IMR-90 (cell line): ENCODE measurements around the gene RYR3. TPM values are rescaled to one million over a fixed set of nuclear protein-coding genes. Genes with fewer than 3 reads are reported as not detected.

ENCODE experiments used
- ATAC-seq: fragments of 200-7000 bp; cut with Tn5 transposase; 2 replicates; pipeline ENCODE4 v1.9.1; 2020; ENCODE audit warnings: low read depth, mild to moderate bottlenecking, moderate library complexity
- BruUV-seq: library from RNA; stranded (reverse); fragments of 400-500 nt; replicated peaks from 2 replicates; lab custom pipeline; 2021; lab: Mats Ljungman, UMichigan
- CTCF ChIA-PET: fragments of 300-600 bp; formaldehyde crosslinking; extraction: SDS; loops from one replicate; lab custom pipeline; 2021; ENCODE audit warnings: antibody characterized with exemption; lab: Yijun Ruan, JAX
- POLR2A ChIA-PET: fragments of 300-600 bp; sonication (Branson Sonifier 250); formaldehyde crosslinking; loops from one replicate; lab custom pipeline; 2022; ENCODE audit warnings: antibody characterized with exemption; ENCODE audit not compliant: unreplicated experiment; lab: Charles Lee
- DNase-seq: peaks from one replicate; pipeline ENCODE4 v3.0.0; 2013
- H2AFZ ChIP-seq: replicated peaks from 2 replicates; pipeline ENCODE3; 2013; ENCODE audit warnings: low read length, mild to moderate bottlenecking; ENCODE audit not compliant: poor library complexity
- H2AK5ac ChIP-seq: 2 replicates; pipeline ENCODE4 v1.6.1; 2013; ENCODE audit warnings: low read depth, low read length, inconsistent platforms
- H2AK9ac ChIP-seq: replicated peaks from 2 replicates; pipeline ENCODE3; 2013; ENCODE audit warnings: mild to moderate bottlenecking, low read depth, low read length, moderate library complexity; ENCODE audit not compliant: poor library complexity
- H2BK120ac ChIP-seq: 2 replicates; pipeline ENCODE4 v1.6.1; 2013; ENCODE audit warnings: low read depth, low read length, inconsistent platforms
- H2BK15ac ChIP-seq: 3 replicates; pipeline ENCODE4 v1.6.1; 2013; ENCODE audit warnings: low read depth, low read length, inconsistent platforms
- H2BK20ac ChIP-seq: 2 replicates; pipeline ENCODE4 v1.6.1; 2013; ENCODE audit warnings: low read depth, mild to moderate bottlenecking, inconsistent platforms, low read length, moderate library complexity
- H2BK5ac ChIP-seq: 2 replicates; pipeline ENCODE4 v1.6.1; 2013; ENCODE audit warnings: mild to moderate bottlenecking, low read depth, low read length, inconsistent platforms; ENCODE audit not compliant: poor library complexity, severe bottlenecking
- H3K14ac ChIP-seq: replicated peaks from 2 replicates; pipeline ENCODE4 v1.6.1; 2013; ENCODE audit warnings: low read depth, low read length, inconsistent platforms
- H3K18ac ChIP-seq: 2 replicates; pipeline ENCODE4 v1.6.1; 2013; ENCODE audit warnings: low read depth, low read length, control low read depth
- H3K23ac ChIP-seq: 2 replicates; pipeline ENCODE4 v1.6.1; 2013; ENCODE audit warnings: low read depth, low read length, inconsistent platforms
- H3K27ac ChIP-seq: 2 replicates; pipeline ENCODE4 v1.5.1; 2013; ENCODE audit warnings: mild to moderate bottlenecking, control low read depth, low read length; ENCODE audit not compliant: insufficient read depth
- H3K27me3 ChIP-seq: 2 replicates; pipeline ENCODE4 v1.6.1; 2013; ENCODE audit warnings: low read length; ENCODE audit not compliant: control insufficient read depth, insufficient read depth
- H3K36me3 ChIP-seq: 2 replicates; pipeline ENCODE4 v1.6.1; 2013; ENCODE audit warnings: low read length, mixed read lengths; ENCODE audit not compliant: control insufficient read depth, insufficient read depth
- H3K4ac ChIP-seq: 2 replicates; pipeline ENCODE4 v1.6.1; 2013; ENCODE audit warnings: low read depth, low read length, inconsistent platforms
- H3K4me1 ChIP-seq: 2 replicates; pipeline ENCODE4 v1.6.1; 2013; ENCODE audit warnings: low read length, mixed read lengths; ENCODE audit not compliant: control insufficient read depth, insufficient read depth
- H3K4me2 ChIP-seq: 2 replicates; pipeline ENCODE4 v1.6.1; 2013; ENCODE audit warnings: low read depth, mild to moderate bottlenecking, control low read depth, low read length, moderate library complexity
- H3K4me3 ChIP-seq: 2 replicates; pipeline ENCODE4 v1.5.1; 2013; ENCODE audit warnings: low read depth, mild to moderate bottlenecking, control low read depth, low read length, moderate library complexity; ENCODE audit not compliant: insufficient read depth
- H3K56ac ChIP-seq: 2 replicates; pipeline ENCODE4 v1.6.1; 2013; ENCODE audit warnings: low read length, inconsistent platforms; ENCODE audit not compliant: insufficient read depth; ENCODE audit errors: extremely low read depth
- H3K79me1 ChIP-seq, 2 experiments: 2 replicates each; pipeline ENCODE4 v1.6.1; 2013; ENCODE audit warnings: low read length in 2 of 2, inconsistent platforms in 1 of 2, low read depth in 1 of 2
- H3K9ac ChIP-seq: 2 replicates; pipeline ENCODE4 v1.6.1; 2013; ENCODE audit warnings: low read depth, low read length, control low read depth
- H3K9me1 ChIP-seq: 2 replicates; pipeline ENCODE4 v1.6.1; 2013; ENCODE audit warnings: low read length, inconsistent platforms; ENCODE audit not compliant: insufficient read depth
- H3K9me3 ChIP-seq: 2 replicates; pipeline ENCODE4 v1.6.1; 2013; ENCODE audit warnings: low read length; ENCODE audit not compliant: control insufficient read depth, insufficient read depth
- H4K20me1 ChIP-seq: 2 replicates; pipeline ENCODE4 v1.6.1; 2013; ENCODE audit warnings: low read length, inconsistent platforms; ENCODE audit not compliant: insufficient read depth
- H4K5ac ChIP-seq: 2 replicates; pipeline ENCODE4 v1.6.1; 2013; ENCODE audit warnings: mild to moderate bottlenecking, low read depth, low read length, control low read depth
- H4K8ac ChIP-seq, 2 experiments: 2 replicates each; pipeline ENCODE4 v1.6.1; 2013; ENCODE audit warnings: low read depth in 2 of 2, low read length in 2 of 2, control low read depth in 1 of 2, inconsistent platforms in 1 of 2
- H4K91ac ChIP-seq: 2 replicates; pipeline ENCODE4 v1.6.1; 2013; ENCODE audit warnings: low read depth, low read length, inconsistent platforms; ENCODE audit not compliant: insufficient read depth
- CTCF ChIP-seq: conservative IDR thresholded peaks from 2 replicates; pipeline ENCODE4 v1.5.1; 2012; ENCODE audit warnings: mild to moderate bottlenecking, low read depth, low read length, improper control_type of control experiment
- MAFK ChIP-seq: IDR thresholded peaks from 2 replicates; pipeline ENCODE4 v1.6.1; 2012; ENCODE audit warnings: low read depth, low read length, improper control_type of control experiment
- MAZ ChIP-seq: IDR thresholded peaks from 2 replicates; pipeline ENCODE4 v1.6.1; 2012; ENCODE audit warnings: low read depth, mild to moderate bottlenecking, low read length, improper control_type of control experiment, moderate library complexity, borderline replicate concordance
- MXI1 ChIP-seq: IDR thresholded peaks from 2 replicates; pipeline ENCODE4 v1.6.1; 2012; ENCODE audit warnings: low read depth, mild to moderate bottlenecking, low read length, moderate library complexity, borderline replicate concordance
- NFE2L2 ChIP-seq: fragments of 150-350 bp; IDR thresholded peaks from 2 replicates; pipeline ENCODE4 v1.6.1; 2016; ENCODE audit warnings: low read depth, mild to moderate bottlenecking, low read length
- POLR2A ChIP-seq: IDR thresholded peaks from 2 replicates; pipeline ENCODE4 v1.6.1; 2012; ENCODE audit warnings: mild to moderate bottlenecking, low read depth, low read length
- RAD21 ChIP-seq: IDR thresholded peaks from 2 replicates; pipeline ENCODE4 v1.6.1; 2012; ENCODE audit warnings: low read length, improper control_type of control experiment
- RCOR1 ChIP-seq: IDR thresholded peaks from 2 replicates; pipeline ENCODE4 v1.6.1; 2012; ENCODE audit warnings: mild to moderate bottlenecking, low read length, improper control_type of control experiment; ENCODE audit not compliant: insufficient replicate concordance
- RFX5 ChIP-seq: IDR thresholded peaks from 2 replicates; pipeline ENCODE4 v1.8.0; 2012; ENCODE audit warnings: low read depth, mild to moderate bottlenecking, low read length, moderate library complexity
- WGBS, 2 experiments: methylation state at CpG; one replicate each; pipeline versions ENCODE4 v1.1.5 to v1.1.7; 2013; ENCODE audit warnings: missing lambda C conversion rate in 2 of 2; ENCODE audit not compliant: insufficient read length in 1 of 2; ENCODE audit errors: extremely low coverage in 2 of 2; 5-methylcytosine and 5-hydroxymethylcytosine counted together
- dilution Hi-C: fragments of 300-500 bp; cut with HindIII; formaldehyde crosslinking; loops from one replicate; pipeline ENCODE4 v1.14.3; 2018; ENCODE audit warnings: low sequenced_read_pairs; ENCODE audit not compliant: unreplicated experiment
- in situ Hi-C: fragments of 300-500 bp; cut with MboI; formaldehyde crosslinking; loops from 3 replicates; pipeline ENCODE4 v1.14.3; 2019; ENCODE audit warnings: low sequenced_read_pairs, inconsistent platforms, mixed read lengths
- intact Hi-C: fragments of 100-400 bp; cut with micrococcal nuclease; formaldehyde crosslinking; loops from 2 replicates; pipeline ENCODE4 v1.10.0; 2022
- polyA plus RNA-seq, 3 experiments: library from polyadenylated mRNA; depleted of rRNA; stranded (reverse); fragments of >200 nt; gene quantifications; 2 replicates each; pipeline ENCODE4 v1.2.3, GENCODE V29; 2012; ENCODE audit warnings: low replicate concordance in 1 of 3
- total RNA-seq: library from RNA; depleted of rRNA; stranded (reverse); fragments of >200 nt; gene quantifications from 2 replicates; pipeline ENCODE4 v1.2.3, GENCODE V29; 2012

Gene RYR3
- total and polyA plus RNA-seq, 2 of the 4 experiments (the other 2 are of a cell fraction) = 0.18 TPM; not detected in 1

- Histone ChIP-seq H2BK20ac (no peak overlapping the region), H2AK5ac (no peak overlapping the region), H4K5ac (no peak overlapping the region), H3K4me1 (no peaks in the 10 kb centered on the region), H3K4me3 (no peak overlapping the region), H3K18ac (no peak overlapping the region), H2AFZ (no peak overlapping the region), H3K23ac (no peak overlapping the region), H2BK5ac (no peak overlapping the region), H3K9me1 (no peaks in the 10 kb centered on the region), H3K36me3 (no peaks in the 10 kb centered on the region), H4K20me1 (no peaks in the 10 kb centered on the region), H4K91ac (no peak overlapping the region), H2AK9ac (no peak overlapping the region), H3K9me3 (no peaks in the 10 kb centered on the region), H3K9ac (no peak overlapping the region), H3K27me3 (no peaks in the 10 kb centered on the region), H3K14ac (no peak overlapping the region), H3K79me1 (no peaks in the 10 kb centered on the region), H2BK120ac (no peak overlapping the region), H3K4ac (no peak overlapping the region), H3K4me2 (no peak overlapping the region), H3K56ac (no peak overlapping the region), H3K27ac (no peak overlapping the region), H2BK15ac (no peak overlapping the region), H4K8ac (no peak overlapping the region)
- no peak for TF ChIP-seq RAD21
- TF ChIP-seq NFE2L2 = no peak
- TF ChIP-seq POLR2A = no peak
- TF ChIP-seq RFX5 = no peak
- no peak for TF ChIP-seq MXI1
- no peak for TF ChIP-seq RCOR1
- no peak for TF ChIP-seq CTCF
- no peak for TF ChIP-seq MAFK
- TF ChIP-seq MAZ = no peak
- intact Hi-C loops = no loop called here
- no peak for DNase-seq
- dilution Hi-C loops = no loop called here
- in situ Hi-C loops = no loop called here
- BruUV-seq = no TSS peak
- ChIA-PET POLR2A (no interaction called here), CTCF (no interaction called here)
- WGBS, 2 experiments = 100% methylated on average over 2 of the region's 5 CpGs; no CpG with 5 or more reads in 1 of the 2 experiments
- no peak for ATAC-seq
Observed at GRCh38 chr15:33343275-33343674, 32.5 kb downstream of the RYR3 start.
